ENCODE data around the gene ATP6V1A. TPM values are rescaled to one million over a fixed set of nuclear protein-coding genes. Genes with fewer than 3 reads are reported as not detected.

The ATP6V1A gene
- total RNA-seq, 1 experiment from 2014 or later, result 73.4 TPM

DNA sequence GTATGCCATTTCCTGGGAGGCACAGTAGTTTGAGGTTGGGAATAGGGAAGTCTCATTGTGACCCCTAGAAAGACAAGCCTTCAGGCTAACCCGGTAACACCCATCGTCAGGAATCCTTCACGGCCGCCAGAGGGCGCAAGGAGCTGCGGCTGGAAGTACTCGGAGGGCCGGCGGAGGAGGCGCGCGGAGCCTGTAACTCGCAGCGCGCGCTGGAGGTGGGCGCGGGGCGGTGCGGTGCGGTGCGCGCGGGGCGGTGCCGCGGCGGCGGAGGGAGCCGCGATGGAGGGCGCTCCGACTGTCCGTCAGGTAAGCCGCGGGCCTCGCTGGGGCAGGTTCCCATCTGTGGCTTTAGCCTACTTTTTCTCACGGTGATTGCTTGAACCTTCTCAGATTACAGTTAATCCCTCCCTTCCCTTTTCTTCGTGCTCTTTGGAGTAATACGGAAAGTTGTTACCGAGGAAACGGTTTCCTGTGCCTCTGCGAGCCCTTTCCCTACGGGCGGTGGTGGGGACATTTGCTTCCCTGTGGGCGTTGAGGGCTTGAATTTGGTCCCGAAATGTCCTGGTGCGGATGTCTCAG, 91.9 kb downstream of the ATP6V1A start, which contains the start of gene GRAMD1C:
GRAMD1C (plus strand) TSS at position 158 of the 579 bp plus-strand sequence; CDS start at position 280, 122 bp downstream.
- Histone ChIP-seq H3K23ac (ENCODE audit: insufficient read length, low read depth, low read length) (no peak within 1 kb of the TSS), H3K79me2 (ENCODE audit: insufficient read depth, low read length) (no peaks in the 10 kb centered on the region), H3K9ac (ENCODE audit: extremely low read depth, insufficient read length, low read length) (no peak within 1 kb of the TSS), H2BK5ac (ENCODE audit: insufficient read length, low read length) (no peak within 1 kb of the TSS), H2BK20ac (ENCODE audit: low read depth, low read length, poor library complexity, severe bottlenecking) (no peak within 1 kb of the TSS), H2BK120ac (ENCODE audit: low read depth, low read length, poor library complexity, severe bottlenecking) (no peak within 1 kb of the TSS), H2AK5ac (ENCODE audit: insufficient read length, low read length) (no peak within 1 kb of the TSS), H4K20me1 (ENCODE audit: control insufficient read depth, insufficient read depth, insufficient read length) (no peaks in the 10 kb centered on the region), H2AFZ (ENCODE audit: low read length) (peak within 1 kb of the TSS; percentile 2), H3K4me1 (ENCODE audit: insufficient read depth, low read length) (no peaks in the 10 kb centered on the region), H3K56ac (ENCODE audit: insufficient read length, low read depth, low read length) (no peak within 1 kb of the TSS), H3K4ac (ENCODE audit: low read depth, low read length) (no peak within 1 kb of the TSS), H3K27me3 (ENCODE audit: insufficient read depth, low read length) (no peaks in the 10 kb centered on the region), H3K4me2 (ENCODE audit: insufficient read depth, insufficient read length, low read length) (peak within 1 kb of the TSS; percentile 65), H2BK12ac (ENCODE audit: insufficient read length, low read depth, low read length) (no peak within 1 kb of the TSS), H3K27ac (ENCODE audit: insufficient read length, low read depth, low read length) (no peak within 1 kb of the TSS), H3K14ac (ENCODE audit: insufficient read depth, low read length) (no peak within 1 kb of the TSS), H3K9me3 (ENCODE audit: control insufficient read depth, low read depth, low read length) (no peaks in the 10 kb centered on the region), H3K18ac (ENCODE audit: insufficient read length, low read depth, low read length) (no peak within 1 kb of the TSS), H4K5ac (ENCODE audit: insufficient read length, low read depth, low read length) (no peak within 1 kb of the TSS), H3K23me2 (ENCODE audit: insufficient read length, low read depth, low read length, poor library complexity, severe bottlenecking) (peaks cover 4% of the 10 kb centered on the region), H4K8ac (replicated peaks; ENCODE audit: insufficient read length, low read depth, low read length) (no peak within 1 kb of the TSS), H3K79me1 (ENCODE audit: insufficient read depth, low read depth, low read length, poor library complexity, severe bottlenecking) (no peaks in the 10 kb centered on the region), H2BK15ac (ENCODE audit: low read depth, low read length) (no peak within 1 kb of the TSS), H3T11ph (ENCODE audit: low read length) (no peak within 1 kb of the TSS), H4K91ac (ENCODE audit: insufficient read length, low read depth, low read length) (no peak within 1 kb of the TSS)
- peak within 1 kb of the TSS; percentile 29 to 92 (median 81); a peak in 5 of 7 replicates for H3K27ac Mint-ChIP-seq
- no peaks in the 10 kb centered on the region for H3K36me3 Mint-ChIP-seq (ENCODE audit: insufficient read depth in 1 of 3, low read depth in 3 of 3)
- TF ChIP-seq, protein P1, sequence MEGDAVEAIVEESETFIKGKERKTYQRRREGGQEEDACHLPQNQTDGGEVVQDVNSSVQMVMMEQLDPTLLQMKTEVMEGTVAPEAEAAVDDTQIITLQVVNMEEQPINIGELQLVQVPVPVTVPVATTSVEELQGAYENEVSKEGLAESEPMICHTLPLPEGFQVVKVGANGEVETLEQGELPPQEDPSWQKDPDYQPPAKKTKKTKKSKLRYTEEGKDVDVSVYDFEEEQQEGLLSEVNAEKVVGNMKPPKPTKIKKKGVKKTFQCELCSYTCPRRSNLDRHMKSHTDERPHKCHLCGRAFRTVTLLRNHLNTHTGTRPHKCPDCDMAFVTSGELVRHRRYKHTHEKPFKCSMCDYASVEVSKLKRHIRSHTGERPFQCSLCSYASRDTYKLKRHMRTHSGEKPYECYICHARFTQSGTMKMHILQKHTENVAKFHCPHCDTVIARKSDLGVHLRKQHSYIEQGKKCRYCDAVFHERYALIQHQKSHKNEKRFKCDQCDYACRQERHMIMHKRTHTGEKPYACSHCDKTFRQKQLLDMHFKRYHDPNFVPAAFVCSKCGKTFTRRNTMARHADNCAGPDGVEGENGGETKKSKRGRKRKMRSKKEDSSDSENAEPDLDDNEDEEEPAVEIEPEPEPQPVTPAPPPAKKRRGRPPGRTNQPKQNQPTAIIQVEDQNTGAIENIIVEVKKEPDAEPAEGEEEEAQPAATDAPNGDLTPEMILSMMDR (conservative IDR thresholded peaks at IDR 0.05), result peak; percentile 90
- peaks cover 9% of the 10 kb centered on the region for H3K27me3 Mint-ChIP-seq (ENCODE audit: low read depth)
- peaks cover 21% of the 10 kb centered on the region in 2 experiments for H3K4me1 Mint-ChIP-seq
- no CpG with 5 or more reads among the region's 48 CpGs for WGBS (ENCODE audit: extremely low coverage, insufficient read length, low lambda C conversion rate)
- no peaks in the 10 kb centered on the region for H3K9me3 Mint-ChIP-seq
- H3K4me3 Mint-ChIP-seq, result peak within 1 kb of the TSS; percentile 75 to 88
- DNase-seq, result peak; percentile 94
